Neural cell (in vitro differentiated cells): ENCODE results near the gene ZSCAN21. TPM values are rescaled to one million over a fixed set of nuclear protein-coding genes. Genes with fewer than 3 reads are reported as not detected.

Experiments
- H2AFZ ChIP-seq: fragments of 200-600, 300-800 bp; sonication (generic), shearing (Covaris generic); 2 replicates; pipeline ENCODE4 v1.6.0; 2014; ENCODE audit warnings: low read depth, mild to moderate bottlenecking, antibody characterized with exemption, low read length, moderate library complexity
- H3F3A ChIP-seq: fragments of 200-600 bp; shearing (Covaris generic); 2 replicates; pipeline ENCODE4 v1.6.1; 2016; ENCODE audit warnings: mild to moderate bottlenecking, moderate library complexity, mixed read lengths, antibody characterized with exemption, low read length; ENCODE audit not compliant: insufficient read depth, poor library complexity, severe bottlenecking
- H3K27ac ChIP-seq: fragments of 200-600, 300-800 bp; sonication (generic), shearing (Covaris generic); 2 replicates; pipeline ENCODE4 v1.5.1; 2014; ENCODE audit warnings: mild to moderate bottlenecking, low read length, moderate library complexity
- H3K27me3 ChIP-seq: fragments of 300-800, 200-600 bp; sonication (generic), shearing (Covaris generic); 2 replicates; pipeline ENCODE4 v1.6.0; 2014; ENCODE audit warnings: mild to moderate bottlenecking, low read depth, low read length, moderate library complexity; ENCODE audit not compliant: insufficient read depth
- H3K36me3 ChIP-seq: fragments of 300-800, 200-600 bp; sonication (generic), shearing (Covaris generic); 2 replicates; pipeline ENCODE4 v1.5.1; 2014; ENCODE audit warnings: mild to moderate bottlenecking, antibody characterized with exemption, low read length, moderate library complexity; ENCODE audit not compliant: insufficient read depth
- H3K4me2 ChIP-seq: fragments of 300-800, 200-600 bp; sonication (generic), shearing (Covaris generic); 2 replicates; pipeline ENCODE4 v1.6.0; 2014; ENCODE audit warnings: mild to moderate bottlenecking, low read length
- H3K4me3 ChIP-seq: fragments of 300-800, 200-600 bp; sonication (generic), shearing (Covaris generic); 2 replicates; pipeline ENCODE4 v1.5.1; 2014; ENCODE audit warnings: mild to moderate bottlenecking, low read length, moderate library complexity
- H3K79me2 ChIP-seq: fragments of 200-600 bp; shearing (Covaris generic); replicated peaks from 2 replicates; pipeline ENCODE4 v1.6.0; 2014; ENCODE audit warnings: mild to moderate bottlenecking, low read length, moderate library complexity; ENCODE audit not compliant: insufficient read depth
- H3K9ac ChIP-seq: fragments of 300-800, 200-600 bp; sonication (generic), shearing (Covaris generic); 2 replicates; pipeline ENCODE4 v1.6.1; 2016; ENCODE audit warnings: mild to moderate bottlenecking, low read length, mixed read lengths
- H3K9me2 ChIP-seq: fragments of 200-600 bp; shearing (Covaris generic); 2 replicates; pipeline ENCODE4 v1.6.1; 2016; ENCODE audit warnings: mild to moderate bottlenecking, low read length, mixed read lengths; ENCODE audit not compliant: insufficient read depth
- H3K9me3 ChIP-seq: fragments of 200-600, 300-800 bp; sonication (generic), shearing (Covaris generic); 2 replicates; pipeline ENCODE4 v1.6.1; 2016; ENCODE audit warnings: mild to moderate bottlenecking, mixed run types, low read length, moderate library complexity, mixed read lengths
- H4K20me1 ChIP-seq: fragments of 200-600 bp; shearing (Covaris generic); 2 replicates; pipeline ENCODE4 v1.6.1; 2016; ENCODE audit warnings: mild to moderate bottlenecking, mixed run types; ENCODE audit not compliant: insufficient read depth
- CTCF ChIP-seq: fragments of 450-650 bp; IDR thresholded peaks from 2 replicates; pipeline ENCODE4 v1.5.1; 2014; ENCODE audit warnings: antibody characterized with exemption, mild to moderate bottlenecking, moderate library complexity; ENCODE audit not compliant: poor library complexity, severe bottlenecking
- EP300 ChIP-seq: fragments of 450-650 bp; conservative IDR thresholded peaks from 2 replicates; pipeline ENCODE4 v1.6.1; 2014; ENCODE audit warnings: antibody characterized with exemption, mild to moderate bottlenecking, moderate library complexity; ENCODE audit not compliant: poor library complexity, severe bottlenecking
- EZH2 ChIP-seq: fragments of 200-600, 300-800 bp; shearing (Covaris generic), sonication (generic); IDR thresholded peaks from 2 replicates; pipeline ENCODE4 v1.6.1; 2014; ENCODE audit warnings: antibody characterized with exemption, low read length, borderline replicate concordance, mild to moderate bottlenecking; ENCODE audit not compliant: insufficient read depth, poor library complexity, severe bottlenecking
- MXI1 ChIP-seq: fragments of 450-650 bp; conservative IDR thresholded peaks from 2 replicates; pipeline ENCODE4 v1.6.1; 2014; ENCODE audit warnings: antibody characterized with exemption, mild to moderate bottlenecking; ENCODE audit not compliant: poor library complexity, severe bottlenecking
- POLR2AphosphoS5 ChIP-seq: IDR thresholded peaks from 2 replicates; pipeline ENCODE4 v1.6.1; 2012
- RAD21 ChIP-seq: fragments of 450-650 bp; conservative IDR thresholded peaks from 2 replicates; pipeline ENCODE4 v1.6.1; 2014; ENCODE audit warnings: antibody characterized with exemption, mild to moderate bottlenecking, moderate library complexity
- REST ChIP-seq: IDR thresholded peaks from 2 replicates; pipeline ENCODE4 v1.6.1; 2012; ENCODE audit warnings: borderline replicate concordance
- SMC3 ChIP-seq: fragments of 450-650 bp; conservative IDR thresholded peaks from 2 replicates; pipeline ENCODE4 v1.6.1; 2014; ENCODE audit warnings: antibody characterized with exemption, mild to moderate bottlenecking, moderate library complexity; ENCODE audit not compliant: poor library complexity
- TAF1 ChIP-seq: IDR thresholded peaks from 2 replicates; pipeline ENCODE4 v1.6.1; 2012; ENCODE audit warnings: low read depth
- polyA plus RNA-seq: library from polyadenylated mRNA; depleted of rRNA; stranded (reverse); fragments of >200 nt; gene quantifications from 2 replicates; pipeline ENCODE4 v1.2.3, GENCODE V29; 2014

Gene ZSCAN21
- polyA plus RNA-seq, 1 donor from 2014 or later, result 27.6 TPM

DNA sequence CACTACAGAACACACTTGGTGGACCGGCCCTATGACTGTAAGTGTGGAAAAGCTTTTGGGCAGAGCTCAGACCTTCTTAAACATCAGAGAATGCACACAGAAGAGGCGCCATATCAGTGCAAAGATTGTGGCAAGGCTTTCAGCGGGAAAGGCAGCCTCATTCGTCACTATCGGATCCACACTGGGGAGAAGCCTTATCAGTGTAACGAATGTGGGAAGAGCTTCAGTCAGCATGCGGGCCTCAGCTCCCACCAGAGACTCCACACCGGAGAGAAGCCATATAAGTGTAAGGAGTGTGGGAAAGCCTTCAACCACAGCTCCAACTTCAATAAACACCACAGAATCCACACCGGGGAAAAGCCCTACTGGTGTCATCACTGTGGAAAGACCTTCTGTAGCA is 14.6 kb downstream of the ZSCAN21 start:
- Histone ChIP-seq H3K27ac (no peak overlapping the region), H3K4me3 (no peak overlapping the region), H3K4me2 (no peak overlapping the region), H3K9me3 (no peaks in the 10 kb centered on the region), H3K36me3 (no peaks in the 10 kb centered on the region), H3K9me2 (no peaks in the 10 kb centered on the region), H3K27me3 (no peaks in the 10 kb centered on the region), H3F3A (no peaks in the 10 kb centered on the region), H4K20me1 (no peaks in the 10 kb centered on the region), H2AFZ (no peak overlapping the region), H3K9ac (no peak overlapping the region), H3K79me2 (no peaks in the 10 kb centered on the region)
- TF ChIP-seq TAF1, result no peak
- no peak for TF ChIP-seq EP300
- no peak for TF ChIP-seq EZH2
- no peak for TF ChIP-seq REST

- no peak overlapping the region for H3K27ac ChIP-seq
- H3K4me3 ChIP-seq, result no peak overlapping the region
- no peak overlapping the region for H3K9ac ChIP-seq
- no peaks in the 10 kb centered on the region for H3K9me2 ChIP-seq
- no peaks in the 10 kb centered on the region for H4K20me1 ChIP-seq
- no peak for TF ChIP-seq SMC3
- no peak for TF ChIP-seq CTCF
- TF ChIP-seq RAD21, result no peak
- TF ChIP-seq TAF1, result no peak
- no peak for TF ChIP-seq EP300
- TF ChIP-seq MXI1, result no peak
- TF ChIP-seq REST, result no peak
- TF ChIP-seq POLR2AphosphoS5, result no peak
- no peak for TF ChIP-seq EZH2
- H2AFZ ChIP-seq, result no peak overlapping the region
- H3K4me2 ChIP-seq, result no peak overlapping the region
- H3K79me2 ChIP-seq, result peaks cover 3% of the 10 kb centered on the region
- H3K27me3 ChIP-seq, result no peaks in the 10 kb centered on the region
- H3K9me3 ChIP-seq, result peaks cover 4% of the 10 kb centered on the region
- H3F3A ChIP-seq, result no peaks in the 10 kb centered on the region
- H3K36me3 ChIP-seq, result peaks cover 7% of the 10 kb centered on the region
Observed at GRCh38 chr7:100065452-100066186, 16.0 kb downstream of the ZSCAN21 start.
